C1 segment of cervical spinal cord (tissue), 14 donors: ENCODE data around the gene GUCA1A.
"Not testable (repeated sequence)": the region's sequence is repeated elsewhere in the genome, so short reads cannot be mapped to it uniquely, and the experiment has no call there.

Source experiments
- DNase-seq, 14 donors: peaks; one replicate each; lab custom pipeline; 2025; lab: John Stamatoyannopoulos, UW

Gene GUCA1A

GRCh38 chr6:42175860-42176259 lies 2.7 kb downstream of the GUCA1A start:
- DNase-seq = no peak

- no peak for DNase-seq
Measured at GRCh38 chr6:42176981-42177380, 3.8 kb downstream of the GUCA1A start.

DNA sequence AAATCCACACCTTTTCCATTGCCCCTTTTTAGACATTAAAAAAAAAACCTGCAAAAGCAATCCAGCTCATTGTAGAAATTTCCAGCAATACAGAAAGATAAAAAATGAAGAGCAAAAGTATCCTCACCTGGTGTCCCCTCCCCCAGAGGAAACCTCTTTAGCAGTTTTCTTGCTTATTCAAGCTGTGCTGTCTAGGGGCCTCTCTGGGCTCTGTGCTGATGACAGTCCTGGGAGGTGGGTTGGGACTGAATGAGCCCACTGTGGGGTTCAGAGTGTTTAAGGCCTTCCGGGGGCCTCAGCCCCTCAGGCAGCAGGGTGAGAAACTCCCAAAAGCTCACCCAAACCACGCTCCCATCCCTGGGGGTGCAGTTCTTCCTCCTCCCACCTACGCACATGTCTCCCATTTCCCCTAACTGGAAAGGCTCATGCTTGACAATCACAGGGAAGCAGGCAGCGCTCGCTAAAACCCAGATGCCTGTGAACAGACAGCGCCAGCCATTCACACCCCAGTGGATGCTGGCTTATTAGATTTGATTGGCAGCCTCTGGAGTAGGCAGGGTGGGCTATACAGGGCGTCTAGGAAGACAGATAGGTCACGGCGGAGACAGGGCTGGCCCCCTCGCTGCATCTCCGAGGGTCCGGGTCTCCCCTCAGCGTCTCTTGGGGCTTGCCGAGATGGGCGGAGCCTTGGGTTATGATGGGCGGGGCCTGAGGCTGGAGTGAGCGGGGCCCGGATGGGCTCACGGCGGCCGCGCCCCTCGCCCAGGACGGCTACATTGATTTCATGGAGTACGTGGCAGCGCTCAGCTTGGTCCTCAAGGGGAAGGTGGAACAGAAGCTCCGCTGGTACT lies 4.6 kb downstream of the GUCA1A start:
- DNase-seq = no peak

GRCh38 chr6:42179261-42179944 lies 6.2 kb downstream of the GUCA1A start:
- no peak for DNase-seq

GRCh38 chr6:42179945-42180313 lies 6.8 kb downstream of the GUCA1A start:
- no peak for DNase-seq

- no peak for DNase-seq
Measured at GRCh38 chr6:42182101-42182500, 8.9 kb downstream of the GUCA1A start.

GRCh38 chr6:42184475-42184874 lies 11.3 kb downstream of the GUCA1A start:
- no peak for DNase-seq

- DNase-seq = no peak
Measured at GRCh38 chr6:42185597-42185996, 12.4 kb downstream of the GUCA1A start.

GRCh38 chr6:42188406-42188805 lies 15.2 kb downstream of the GUCA1A start:
- no peak for DNase-seq

GRCh38 chr6:42190554-42191183 lies 17.5 kb downstream of the GUCA1A start:
- no peak for DNase-seq

- not testable (repeated sequence) for DNase-seq
Measured at GRCh38 chr6:42192385-42192784, 19.2 kb downstream of the GUCA1A start.

GRCh38 chr6:42193491-42193894 lies 20.3 kb downstream of the GUCA1A start:
- no peak for DNase-seq

- DNase-seq = no peak
Measured at GRCh38 chr6:42194056-42194455, 20.9 kb downstream of the GUCA1A start.

GRCh38 chr6:42195415-42195814 lies 22.3 kb downstream of the GUCA1A start:
- DNase-seq = no peak

GRCh38 chr6:42197555-42198362 lies 24.6 kb downstream of the GUCA1A start:
- DNase-seq = no peak

GRCh38 chr6:42199106-42199981 lies 26.2 kb downstream of the GUCA1A start:
- DNase-seq = no peak

- no peak for DNase-seq
Measured at GRCh38 chr6:42200035-42200434, 26.9 kb downstream of the GUCA1A start.

DNA sequence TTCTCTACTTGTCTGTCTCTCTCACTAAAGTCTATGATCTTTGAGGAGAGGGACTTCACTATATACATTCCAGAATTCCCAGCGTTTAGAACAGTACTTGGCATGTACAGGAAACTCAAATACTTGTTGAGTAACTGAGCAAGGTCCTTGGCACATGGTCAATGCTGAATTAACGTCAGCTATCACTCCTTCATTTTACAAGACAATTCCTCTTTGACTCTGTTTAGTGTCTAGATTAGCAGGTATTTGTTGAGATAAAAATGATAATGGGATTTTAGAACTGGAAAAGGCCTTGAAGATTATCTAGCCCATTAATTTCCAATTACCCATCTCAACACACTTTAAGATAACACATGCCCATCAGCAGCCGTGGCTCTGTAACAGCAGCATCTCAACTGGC lies 28.2 kb downstream of the GUCA1A start:
- DNase-seq = no peak

DNA sequence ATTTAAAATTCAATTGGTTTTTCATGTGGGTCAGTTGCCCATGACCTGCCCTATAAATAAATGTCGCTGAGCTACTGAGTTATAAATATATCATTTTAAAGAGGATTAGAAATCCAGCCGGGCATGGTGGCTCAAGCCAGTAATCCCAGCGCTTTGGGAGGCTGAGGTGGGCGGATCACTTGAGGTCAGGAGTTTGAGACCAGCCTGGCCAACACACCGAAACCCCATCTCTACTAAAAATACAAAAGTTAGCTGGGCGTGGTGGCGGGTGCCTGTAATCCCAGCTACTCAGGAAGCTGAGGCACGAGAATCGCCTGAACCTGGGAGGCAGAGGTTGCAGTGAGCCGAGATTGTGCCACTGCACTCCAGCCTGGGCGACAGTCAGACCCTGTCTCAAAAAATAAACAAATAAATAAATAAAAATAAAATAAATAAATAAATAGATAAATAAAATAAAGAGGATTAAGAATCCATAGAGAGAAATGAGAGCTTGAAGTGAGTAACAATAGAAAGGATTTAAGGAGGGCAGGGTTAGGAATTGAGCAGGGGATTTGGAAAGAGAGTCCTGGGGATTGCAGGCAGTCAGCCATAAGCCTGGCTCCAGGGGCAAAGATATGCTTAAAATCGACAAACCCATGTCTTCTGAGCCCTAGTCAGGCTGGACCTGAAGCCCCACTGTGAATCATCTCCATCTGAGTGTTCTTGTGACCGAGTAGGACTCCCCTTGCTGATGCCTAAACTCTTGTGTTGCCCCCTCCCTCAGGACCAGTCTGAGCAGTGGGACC lies 29.2 kb downstream of the GUCA1A start:
- DNase-seq = not testable (repeated sequence)

DNA sequence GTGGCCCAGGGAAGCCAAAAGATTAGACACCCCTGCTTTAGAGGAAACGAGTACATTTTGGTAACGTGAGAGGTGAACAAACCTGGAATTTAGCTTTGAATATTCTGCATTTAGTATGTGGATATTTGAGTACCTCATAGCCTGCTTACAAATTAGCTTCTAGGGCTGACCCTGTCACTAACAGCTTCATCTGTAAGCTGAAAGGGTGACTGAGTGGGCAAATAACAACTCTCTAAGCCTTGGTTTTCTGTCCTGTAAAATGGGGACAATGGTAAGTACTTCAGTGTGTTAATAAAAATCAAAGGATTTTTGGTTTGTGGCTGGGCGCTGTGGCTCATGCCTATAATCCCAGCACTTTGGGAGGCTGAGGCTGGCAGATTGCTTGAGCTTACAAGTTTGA lies 30.0 kb downstream of the GUCA1A start:
- no peak for DNase-seq
